HG03045 (cell line): Measurements from ENCODE around the gene FAM184A.
A peak's percentile ranks its signal among the peaks of the same experiment; 100 is the strongest.
"Not testable (repeated sequence)": the region's sequence is repeated elsewhere in the genome, so short reads cannot be mapped to it uniquely, and the experiment has no call there.

Experiments used
- ATAC-seq: cut with Tn5 transposase; IDR thresholded peaks from one replicate; pipeline ENCODE4 v1.9.1; 2021; ENCODE audit warnings: mild to moderate bottlenecking, moderate library complexity; ENCODE audit not compliant: unreplicated experiment

Gene FAM184A, protein sequence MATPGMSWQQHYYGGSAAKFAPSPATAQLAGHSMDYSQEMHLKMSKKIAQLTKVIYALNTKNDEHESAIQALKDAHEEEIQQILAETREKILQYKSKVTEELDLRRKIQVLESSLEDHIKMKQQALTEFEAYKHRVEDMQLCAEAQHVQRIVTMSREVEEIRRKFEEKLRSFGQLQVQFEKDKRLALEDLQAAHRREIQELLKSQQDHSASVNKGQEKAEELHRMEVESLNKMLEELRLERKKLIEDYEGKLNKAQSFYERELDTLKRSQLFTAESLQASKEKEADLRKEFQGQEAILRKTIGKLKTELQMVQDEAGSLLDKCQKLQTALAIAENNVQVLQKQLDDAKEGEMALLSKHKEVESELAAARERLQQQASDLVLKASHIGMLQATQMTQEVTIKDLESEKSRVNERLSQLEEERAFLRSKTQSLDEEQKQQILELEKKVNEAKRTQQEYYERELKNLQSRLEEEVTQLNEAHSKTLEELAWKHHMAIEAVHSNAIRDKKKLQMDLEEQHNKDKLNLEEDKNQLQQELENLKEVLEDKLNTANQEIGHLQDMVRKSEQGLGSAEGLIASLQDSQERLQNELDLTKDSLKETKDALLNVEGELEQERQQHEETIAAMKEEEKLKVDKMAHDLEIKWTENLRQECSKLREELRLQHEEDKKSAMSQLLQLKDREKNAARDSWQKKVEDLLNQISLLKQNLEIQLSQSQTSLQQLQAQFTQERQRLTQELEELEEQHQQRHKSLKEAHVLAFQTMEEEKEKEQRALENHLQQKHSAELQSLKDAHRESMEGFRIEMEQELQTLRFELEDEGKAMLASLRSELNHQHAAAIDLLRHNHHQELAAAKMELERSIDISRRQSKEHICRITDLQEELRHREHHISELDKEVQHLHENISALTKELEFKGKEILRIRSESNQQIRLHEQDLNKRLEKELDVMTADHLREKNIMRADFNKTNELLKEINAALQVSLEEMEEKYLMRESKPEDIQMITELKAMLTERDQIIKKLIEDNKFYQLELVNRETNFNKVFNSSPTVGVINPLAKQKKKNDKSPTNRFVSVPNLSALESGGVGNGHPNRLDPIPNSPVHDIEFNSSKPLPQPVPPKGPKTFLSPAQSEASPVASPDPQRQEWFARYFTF

GRCh38 chr6:119078376-119079282, at the start of gene FAM184A:
FAM184A (minus strand) TSS chr6:119078664; CDS start chr6:119078299, 365 bp downstream.
- ATAC-seq, result peak; percentile 64

DNA sequence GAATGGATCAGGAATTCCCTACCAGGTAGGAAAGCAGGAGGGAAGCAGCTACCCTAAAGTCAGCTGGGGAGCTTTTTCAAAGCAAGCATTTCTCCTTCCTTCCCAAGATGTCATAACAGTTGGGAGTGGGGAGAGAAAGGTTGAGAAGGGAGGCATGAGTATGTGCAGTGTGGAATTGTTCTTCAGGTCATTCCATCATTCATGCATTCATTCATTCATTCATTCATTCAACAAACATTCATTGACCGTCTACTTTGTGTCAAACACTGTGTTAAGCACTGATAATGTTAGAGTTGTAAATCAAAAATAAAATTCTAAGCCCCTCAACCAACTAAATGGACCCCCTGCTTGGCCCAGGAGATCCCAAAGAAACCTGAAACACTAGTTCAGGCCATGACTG, 49.2 kb upstream of the FAM184A start:
- no peak for ATAC-seq

DNA sequence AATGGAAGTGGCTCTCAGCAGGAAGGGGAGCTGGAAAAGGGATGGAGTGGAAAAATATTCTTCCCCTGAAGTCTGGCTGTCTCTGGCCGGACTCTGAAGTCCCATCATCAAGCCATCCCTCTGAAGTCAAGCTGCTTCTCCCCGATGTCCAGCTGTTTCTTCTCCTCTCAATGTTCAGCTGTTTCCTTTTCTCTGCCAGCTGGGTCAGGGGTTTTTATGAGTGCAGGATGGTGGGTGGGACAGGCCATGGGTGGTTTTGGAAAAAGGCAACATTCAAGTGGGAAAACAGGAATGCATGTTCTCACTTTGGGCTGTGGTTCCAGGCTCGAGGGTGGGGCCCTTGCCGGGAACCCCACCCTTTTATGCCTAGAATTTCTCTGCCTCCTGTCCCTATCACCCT, 48.4 kb upstream of the FAM184A start:
- ATAC-seq, result no peak

- ATAC-seq, result no peak
These were observed 47.7 kb upstream of the FAM184A start for GRCh38 chr6:119126140-119126539.

DNA sequence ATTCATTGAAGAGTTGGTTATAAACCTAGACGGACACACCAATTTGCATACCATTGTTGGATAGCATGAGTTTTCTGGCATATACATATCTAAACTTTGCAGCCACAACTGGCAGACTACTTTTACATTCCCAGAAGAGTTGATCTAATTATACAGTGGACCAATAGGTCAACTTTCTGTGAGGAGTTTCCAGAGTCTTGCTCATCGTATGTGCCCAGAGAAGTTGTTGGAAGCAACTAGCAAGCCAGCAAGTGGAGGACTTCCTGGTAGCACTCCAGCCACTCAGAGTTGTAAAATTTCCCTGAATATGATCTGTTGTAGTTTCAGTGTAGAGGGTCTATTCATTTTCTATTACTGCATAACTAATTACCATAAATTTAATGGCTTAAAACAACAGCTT, 47.1 kb upstream of the FAM184A start:
- ATAC-seq, result no peak

DNA sequence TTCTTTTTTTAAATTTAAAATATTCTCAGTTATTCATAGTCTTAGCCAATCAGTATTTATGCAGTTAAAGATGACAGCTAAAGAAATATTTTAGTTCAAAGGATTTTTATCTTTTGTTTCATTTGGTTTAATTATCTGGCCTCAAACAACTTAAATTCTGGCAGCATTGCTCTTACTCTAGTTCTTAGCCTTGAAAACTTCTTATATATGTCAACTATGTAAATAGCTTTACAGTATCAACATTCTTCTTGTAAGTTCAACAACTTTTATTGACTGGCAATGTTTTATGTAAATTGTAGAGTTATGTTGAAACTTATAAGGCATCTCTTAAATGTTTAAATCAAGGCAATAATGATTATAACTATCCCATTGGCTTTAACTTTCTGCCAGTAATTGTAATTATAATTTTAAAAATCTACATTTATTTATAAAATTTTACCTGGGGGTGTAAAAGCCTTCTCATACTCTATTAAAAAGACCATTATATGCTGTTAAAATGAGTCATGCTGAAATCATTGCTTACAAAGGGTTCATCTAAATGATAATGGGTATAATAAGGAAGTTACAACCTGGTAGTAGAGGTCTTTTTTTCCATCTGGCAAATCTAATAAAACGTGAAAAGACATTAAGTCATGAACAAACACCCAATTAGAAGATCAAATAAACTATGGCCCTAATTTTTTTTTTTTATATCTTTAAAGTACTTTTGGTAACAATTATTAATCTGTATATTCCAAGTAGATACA, 45.8 kb upstream of the FAM184A start:
- ATAC-seq, result no peak

GRCh38 chr6:119122336-119122735, 43.9 kb upstream of the FAM184A start:
- no peak for ATAC-seq

GRCh38 chr6:119121367-119121766, 42.9 kb upstream of the FAM184A start:
- no peak for ATAC-seq

DNA sequence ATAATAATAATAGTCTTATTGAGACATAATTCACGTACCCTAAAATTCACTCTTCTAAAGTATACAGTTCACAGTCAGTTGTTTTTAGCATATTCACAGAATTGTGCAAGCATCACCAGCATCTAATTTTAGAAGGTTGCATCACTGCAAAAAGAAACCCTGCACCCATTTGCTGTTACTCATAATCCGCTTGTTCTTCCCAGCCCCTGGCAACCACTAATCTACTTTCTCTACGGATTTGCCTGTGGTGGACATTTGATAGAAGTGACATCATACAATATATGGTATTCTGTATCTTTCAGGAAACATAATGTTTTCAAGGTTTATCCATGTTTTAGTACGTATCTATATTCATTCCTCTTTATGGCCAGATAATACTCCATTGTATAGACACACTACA, 41.5 kb upstream of the FAM184A start:
- no peak for ATAC-seq

DNA sequence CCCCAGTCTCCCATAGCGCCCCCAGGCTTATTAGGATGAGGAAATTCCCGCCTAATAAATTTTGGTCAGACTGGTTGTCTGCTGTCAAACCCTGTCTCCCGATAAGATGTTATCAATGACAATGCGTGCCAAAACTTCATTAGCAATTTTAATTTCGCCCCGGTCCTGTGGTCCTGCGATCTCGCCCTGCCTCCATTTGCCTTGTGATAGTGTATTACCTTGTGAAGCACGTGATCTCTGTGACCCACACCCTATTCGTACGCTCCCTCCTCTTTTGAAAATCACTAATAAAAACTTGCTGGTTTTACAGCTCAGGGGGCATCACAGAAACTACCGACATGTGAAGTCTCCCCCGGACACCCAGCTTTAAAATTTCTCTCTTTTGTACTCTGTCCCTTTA, 40.6 kb upstream of the FAM184A start:
- ATAC-seq, result not testable (repeated sequence)

DNA sequence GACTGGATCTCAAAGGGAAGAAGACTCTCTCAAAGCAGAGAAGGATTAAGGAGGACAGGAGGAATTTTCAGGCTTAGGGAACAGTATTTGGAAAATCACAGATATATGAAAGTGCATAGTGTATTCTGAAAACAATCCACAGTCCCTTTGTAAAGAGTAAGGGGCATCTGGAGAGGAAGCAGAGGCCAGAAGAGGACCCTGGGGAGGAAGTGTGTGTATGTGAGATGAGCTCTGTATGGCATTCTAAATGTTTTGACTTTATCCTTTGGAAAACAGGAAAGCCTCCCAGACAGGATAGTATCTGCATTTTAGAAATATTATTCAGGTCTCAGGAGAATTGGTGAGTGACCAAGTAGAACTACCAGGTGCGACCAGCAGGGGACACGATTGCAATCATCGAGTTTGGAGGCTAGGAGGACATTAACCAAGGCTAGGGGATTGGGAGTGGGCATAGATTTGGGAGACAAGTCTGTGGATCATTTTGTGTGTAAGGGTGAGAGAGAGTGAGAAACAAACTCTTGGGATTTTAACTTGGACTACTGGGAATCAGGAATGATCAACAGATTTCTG, 38.3 kb upstream of the FAM184A start:
- no peak for ATAC-seq

DNA sequence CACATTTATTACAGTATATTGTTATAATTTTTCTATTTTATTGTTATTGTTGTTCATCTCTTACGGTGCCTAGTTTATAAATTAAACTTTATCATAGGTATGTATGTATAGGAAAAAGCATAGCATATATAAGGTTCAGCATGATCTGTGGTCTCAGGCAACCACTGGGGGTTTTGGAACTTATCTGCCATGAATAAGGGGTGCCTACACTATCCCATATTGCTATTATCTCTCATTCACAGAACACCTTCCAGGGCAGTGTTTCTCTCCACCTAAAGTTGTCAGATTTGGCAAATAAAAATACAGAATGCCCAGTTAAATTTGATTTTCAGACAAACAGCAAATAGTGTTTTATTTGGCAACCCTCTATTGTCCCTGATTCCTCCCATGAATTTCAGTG, 35.5 kb upstream of the FAM184A start:
- no peak for ATAC-seq

- ATAC-seq, result no peak
These were observed 34.5 kb upstream of the FAM184A start for GRCh38 chr6:119112812-119113530.

GRCh38 chr6:119110601-119111548, 32.4 kb upstream of the FAM184A start:
- ATAC-seq, result no peak

- no peak for ATAC-seq
These were observed 31.3 kb upstream of the FAM184A start for GRCh38 chr6:119109654-119110325.

- ATAC-seq, result no peak
These were observed 29.6 kb upstream of the FAM184A start for GRCh38 chr6:119108076-119108475.

- no peak for ATAC-seq
These were observed 26.8 kb upstream of the FAM184A start for GRCh38 chr6:119105282-119105681.
